HG03103 (cell line): ENCODE measurements around the gene GMCL2.

Experiments used
- ATAC-seq: cut with Tn5 transposase; IDR thresholded peaks from one replicate; pipeline ENCODE4 v1.9.1; 2021; ENCODE audit warnings: low read depth; ENCODE audit not compliant: unreplicated experiment

The GMCL2 gene

DNA sequence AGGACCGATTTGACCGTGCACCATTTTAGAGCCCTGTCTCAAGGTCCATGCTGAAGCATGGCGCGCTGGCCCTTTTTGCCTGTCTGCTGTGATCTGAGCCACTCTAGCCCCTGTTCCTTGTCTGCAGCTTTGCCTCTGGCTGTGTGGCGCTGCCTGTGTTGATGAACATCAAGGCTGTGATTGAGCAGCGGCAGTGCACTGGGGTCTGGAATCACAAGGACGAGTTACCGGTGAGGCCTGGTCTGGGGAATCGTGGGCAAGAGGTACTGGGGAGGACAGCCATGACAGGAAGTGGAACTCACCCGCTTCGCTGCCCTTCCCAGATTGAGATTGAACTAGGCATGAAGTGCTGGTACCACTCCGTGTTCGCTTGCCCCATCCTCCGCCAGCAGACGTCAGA, 39.8 kb downstream of the GMCL2 start:
- ATAC-seq: no peak

DNA sequence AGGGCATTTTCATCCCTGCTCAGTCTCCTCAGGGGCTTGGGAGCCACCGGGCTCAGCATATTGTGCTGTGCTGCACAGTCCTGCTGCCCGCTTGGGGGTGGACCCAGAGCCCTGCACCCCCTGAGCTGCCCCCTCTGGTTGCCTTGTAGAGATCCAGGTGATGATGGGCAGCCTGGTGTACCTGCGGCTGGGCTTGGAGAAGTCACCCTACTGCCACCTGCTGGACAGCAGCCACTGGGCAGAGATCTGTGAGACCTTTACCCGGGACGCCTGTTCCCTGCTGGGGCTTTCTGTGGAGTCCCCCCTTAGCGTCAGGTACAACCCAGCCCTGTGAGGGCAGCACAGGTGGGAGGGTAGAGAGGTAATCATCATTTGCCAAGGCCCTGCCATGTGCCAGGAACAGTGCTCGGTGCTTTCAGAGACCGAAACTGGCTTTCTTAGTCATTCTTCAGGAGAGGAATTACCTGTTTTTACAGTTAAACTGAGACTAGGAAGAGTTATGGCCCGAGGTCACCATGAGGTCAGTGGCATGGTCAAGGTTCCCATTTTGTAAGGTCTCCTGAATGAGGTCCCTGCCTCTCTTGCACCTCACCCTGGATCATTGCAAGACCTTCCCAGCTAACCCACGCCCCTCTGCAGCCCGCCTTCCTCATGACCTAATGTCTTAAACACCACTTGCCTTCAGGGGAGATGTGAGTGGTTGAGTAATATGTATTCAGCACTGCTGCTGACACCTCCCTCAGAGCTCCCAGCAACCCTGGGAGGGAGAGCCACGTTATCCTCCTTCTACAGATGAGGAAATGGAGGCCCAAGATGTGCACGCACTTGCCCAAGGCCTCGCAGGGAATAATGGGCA, 41.0 kb downstream of the GMCL2 start:
- ATAC-seq: peak; percentile 70

DNA sequence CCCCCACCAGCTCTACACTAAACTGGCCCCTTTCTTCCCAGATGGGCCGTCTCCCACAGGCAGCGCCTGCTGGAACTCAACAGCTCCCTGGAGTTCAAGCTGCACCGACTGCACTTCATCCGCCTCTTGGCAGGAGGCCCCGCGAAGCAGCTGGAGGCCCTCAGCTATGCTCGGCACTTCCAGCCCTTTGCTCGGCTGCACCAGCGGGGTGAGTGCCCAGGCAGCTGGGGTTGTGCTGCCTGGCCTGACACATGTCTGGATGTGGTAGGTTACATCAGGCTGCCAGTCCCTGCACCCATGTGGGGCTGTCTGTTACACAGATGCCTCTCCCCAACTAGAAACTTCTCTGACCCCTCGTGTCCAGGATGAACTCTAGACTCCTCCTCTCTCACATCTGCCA, 43.3 kb downstream of the GMCL2 start:
- ATAC-seq: no peak

DNA sequence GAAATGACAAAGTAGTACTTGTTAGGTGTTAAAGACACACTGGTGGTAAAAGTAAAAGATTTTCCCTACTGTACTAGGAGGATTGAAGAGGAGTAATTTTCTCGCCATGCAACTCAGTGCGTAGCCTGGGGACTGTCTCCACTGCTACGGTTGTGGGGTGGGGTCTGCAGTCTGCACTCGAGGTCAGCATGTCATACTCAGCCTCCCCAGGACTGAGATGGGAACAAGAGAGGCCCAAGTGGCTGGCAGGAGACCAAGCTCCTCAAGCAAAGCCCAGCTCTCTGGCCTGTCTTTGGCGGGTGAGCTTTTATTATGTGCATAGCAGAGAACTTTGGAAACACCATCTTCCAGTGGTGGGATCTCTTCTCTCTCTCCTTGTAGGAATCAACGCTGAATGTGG, 43.9 kb downstream of the GMCL2 start:
- no peak for ATAC-seq

DNA sequence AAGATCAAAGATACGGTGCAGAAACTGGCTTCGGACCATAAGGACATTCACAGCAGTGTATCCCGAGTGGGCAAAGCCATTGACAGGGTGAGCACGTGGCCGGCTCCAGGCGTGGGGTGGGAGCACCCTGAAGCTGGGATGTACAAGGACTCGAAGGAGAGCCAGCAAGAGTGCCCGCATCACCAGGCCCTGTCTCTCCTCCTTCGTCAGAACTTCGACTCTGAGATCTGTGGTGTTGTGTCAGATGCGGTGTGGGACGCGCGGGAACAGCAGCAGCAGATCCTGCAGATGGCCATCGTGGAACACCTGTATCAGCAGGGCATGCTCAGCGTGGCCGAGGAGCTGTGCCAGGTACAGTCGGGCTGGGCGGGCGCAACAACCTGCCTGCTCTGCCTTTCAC, 44.5 kb downstream of the GMCL2 start:
- no peak for ATAC-seq

DNA sequence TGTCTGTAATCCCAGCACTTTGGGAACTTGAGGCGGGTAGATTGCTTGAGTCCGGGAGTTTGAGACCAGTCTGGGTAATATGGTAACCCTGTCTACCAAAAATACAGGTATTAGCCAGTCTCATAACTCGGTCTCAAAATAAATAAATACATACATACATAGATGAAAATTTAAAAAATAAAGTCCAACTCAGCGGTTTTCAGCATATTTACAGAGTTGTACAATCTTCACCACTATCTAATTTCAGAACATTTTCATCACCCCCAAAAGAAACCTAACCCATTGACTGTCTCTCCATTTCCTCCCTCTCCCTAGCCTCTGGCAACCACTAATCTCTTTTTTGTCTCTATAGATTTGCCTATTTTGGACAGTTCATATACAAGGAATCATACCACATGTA, 45.6 kb downstream of the GMCL2 start:
- ATAC-seq: no peak

DNA sequence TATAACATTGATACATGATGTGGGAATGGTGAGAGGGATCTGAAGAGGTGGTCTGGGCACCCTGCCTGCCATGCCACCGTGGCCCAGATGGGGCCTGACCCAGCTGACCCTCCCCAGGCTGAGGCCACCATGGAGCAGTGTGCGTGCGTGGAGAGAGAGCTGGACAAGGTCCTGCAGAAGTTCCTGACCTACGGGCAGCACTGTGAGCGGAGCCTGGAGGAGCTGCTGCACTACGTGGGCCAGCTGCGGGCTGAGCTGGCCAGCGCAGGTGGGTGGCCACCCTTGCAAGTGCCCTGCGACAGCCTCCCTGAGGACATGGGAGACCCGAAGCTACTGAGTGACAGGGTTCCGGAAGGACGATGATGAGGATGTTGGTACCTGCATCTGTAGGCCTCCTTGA, 49.2 kb downstream of the GMCL2 start:
- ATAC-seq: no peak

DNA sequence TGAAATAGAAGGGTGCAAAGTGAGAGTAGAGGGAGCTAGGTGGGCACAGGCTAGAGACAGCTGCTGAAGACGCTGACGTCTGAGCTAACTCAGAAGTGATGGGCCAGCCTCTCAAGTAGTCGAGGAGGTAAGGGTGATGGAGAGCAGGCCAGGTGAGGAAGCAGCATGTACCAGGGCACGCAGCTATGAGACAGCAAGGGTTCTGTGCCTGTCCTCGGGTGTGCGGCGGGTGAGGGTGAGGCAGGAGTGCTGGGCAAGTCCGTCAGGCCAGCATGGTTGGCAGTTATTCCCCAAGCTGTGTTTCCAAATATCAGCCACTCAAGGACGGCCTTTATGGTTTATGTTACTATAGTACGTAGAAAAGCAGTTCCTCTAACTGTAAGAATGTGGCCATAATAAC, 50.2 kb downstream of the GMCL2 start:
- no peak for ATAC-seq
